ENCODE measurements around the gene CPNE4.
"Not testable (repeated sequence)": the region's sequence is repeated elsewhere in the genome, so short reads cannot be mapped to it uniquely, and the experiment has no call there.

CPNE4 gene

GRCh38 chr3:131972550-131972949 lies 62.3 kb downstream of the CPNE4 start:
- no peak overlapping the region for H3K4me3 ChIP-seq (ENCODE audit: low read depth, low read length)
- no peak for TF ChIP-seq CTCF (IDR thresholded peaks at IDR 0.05; ENCODE audit: borderline replicate concordance, insufficient read depth, low read depth, low read length)

- no peak for TF ChIP-seq CTCF (IDR thresholded peaks at IDR 0.05; ENCODE audit: borderline replicate concordance, insufficient read depth, low read depth, low read length)
- no peak overlapping the region for H3K4me3 ChIP-seq (ENCODE audit: low read depth, low read length)
These were observed 62.7 kb downstream of the CPNE4 start for GRCh38 chr3:131972091-131972490.

GRCh38 chr3:131963442-131963841 lies 71.4 kb downstream of the CPNE4 start:
- H3K4me3 ChIP-seq (ENCODE audit: low read depth, low read length), result not testable (repeated sequence)

GRCh38 chr3:131962982-131963381 lies 71.8 kb downstream of the CPNE4 start:
- no peak overlapping the region for H3K4me3 ChIP-seq (ENCODE audit: low read depth, low read length)
- TF ChIP-seq CTCF (IDR thresholded peaks at IDR 0.05; ENCODE audit: borderline replicate concordance, insufficient read depth, low read depth, low read length), result no peak

- H3K4me3 ChIP-seq (ENCODE audit: low read depth, low read length), result no peak overlapping the region
- TF ChIP-seq CTCF (IDR thresholded peaks at IDR 0.05; ENCODE audit: borderline replicate concordance, insufficient read depth, low read depth, low read length), result no peak
These were observed 74.5 kb downstream of the CPNE4 start for GRCh38 chr3:131960324-131960723.

- no peak for TF ChIP-seq CTCF (IDR thresholded peaks at IDR 0.05; ENCODE audit: borderline replicate concordance, insufficient read depth, low read depth, low read length)
- no peak overlapping the region for H3K4me3 ChIP-seq (ENCODE audit: low read depth, low read length)
These were observed 76.8 kb downstream of the CPNE4 start for GRCh38 chr3:131957980-131958379.

GRCh38 chr3:131957511-131957910 lies 77.3 kb downstream of the CPNE4 start:
- no peak for TF ChIP-seq CTCF (IDR thresholded peaks at IDR 0.05; ENCODE audit: borderline replicate concordance, insufficient read depth, low read depth, low read length)
- no peak overlapping the region for H3K4me3 ChIP-seq (ENCODE audit: low read depth, low read length)

GRCh38 chr3:131948806-131949205 lies 86.0 kb downstream of the CPNE4 start:
- no peak for TF ChIP-seq CTCF (IDR thresholded peaks at IDR 0.05; ENCODE audit: borderline replicate concordance, insufficient read depth, low read depth, low read length)

More at GRCh38 chr3:131948806-131949205, 86.0 kb downstream of the CPNE4 start:
- H3K4me3 ChIP-seq (ENCODE audit: low read depth, low read length), result no peak overlapping the region
